HG03521 (cell line): ENCODE data around the gene SLC10A7.

Experiments
- ATAC-seq: cut with Tn5 transposase; IDR thresholded peaks from one replicate; pipeline ENCODE4 v1.9.1; 2021; ENCODE audit warnings: mild to moderate bottlenecking, moderate library complexity; ENCODE audit not compliant: unreplicated experiment

SLC10A7 gene

DNA sequence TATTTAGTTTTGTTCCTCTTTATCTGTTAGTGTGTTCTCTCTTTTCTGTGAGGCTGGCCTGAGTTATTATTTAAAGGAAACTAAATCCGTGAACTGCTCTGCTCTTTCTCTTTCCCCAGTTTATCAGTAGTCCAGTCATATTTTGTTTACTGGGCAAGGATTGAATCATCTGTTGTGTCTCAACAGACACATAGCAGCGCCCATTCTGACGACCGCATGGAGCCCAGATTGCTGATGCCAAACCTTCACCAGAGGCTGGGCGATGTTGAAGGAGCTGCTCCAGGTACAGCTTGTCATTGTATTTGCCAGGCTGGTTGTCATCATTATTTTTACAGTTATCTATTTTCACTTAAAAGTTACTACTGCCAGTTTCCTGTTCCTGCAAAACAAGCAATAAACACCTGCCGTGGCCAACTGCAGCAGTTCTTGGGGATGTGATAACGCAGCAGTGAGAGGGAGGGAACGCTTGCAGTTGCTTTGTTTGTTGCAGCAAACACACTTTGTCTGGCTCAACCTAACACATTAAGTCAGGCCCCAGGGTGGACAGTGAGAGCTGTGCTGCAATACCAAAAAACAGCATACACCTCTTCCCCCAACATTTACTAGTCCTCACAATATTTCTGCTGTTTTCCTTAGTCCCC, 297.3 kb downstream of the SLC10A7 start:
- ATAC-seq, result no peak

DNA sequence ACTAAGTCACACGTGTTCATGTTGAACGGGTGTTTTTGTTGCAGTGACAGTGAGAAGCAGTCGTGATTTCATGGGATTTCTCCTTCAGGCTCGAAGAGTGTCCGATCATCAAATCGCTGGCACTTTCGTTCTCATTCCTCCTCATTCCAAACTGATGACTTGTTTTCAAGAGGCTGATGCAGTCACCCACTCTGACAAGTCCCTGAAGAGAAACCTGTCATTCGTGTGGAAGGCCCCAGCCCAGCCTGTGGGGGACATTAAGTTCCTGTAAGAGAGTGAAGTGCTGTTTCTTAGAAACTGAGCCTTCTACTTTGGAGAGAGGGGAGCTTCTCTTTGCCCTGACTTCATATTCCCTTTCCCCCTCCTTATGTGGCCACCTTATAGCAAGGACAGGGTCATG, 299.4 kb downstream of the SLC10A7 start:
- ATAC-seq, result no peak

DNA sequence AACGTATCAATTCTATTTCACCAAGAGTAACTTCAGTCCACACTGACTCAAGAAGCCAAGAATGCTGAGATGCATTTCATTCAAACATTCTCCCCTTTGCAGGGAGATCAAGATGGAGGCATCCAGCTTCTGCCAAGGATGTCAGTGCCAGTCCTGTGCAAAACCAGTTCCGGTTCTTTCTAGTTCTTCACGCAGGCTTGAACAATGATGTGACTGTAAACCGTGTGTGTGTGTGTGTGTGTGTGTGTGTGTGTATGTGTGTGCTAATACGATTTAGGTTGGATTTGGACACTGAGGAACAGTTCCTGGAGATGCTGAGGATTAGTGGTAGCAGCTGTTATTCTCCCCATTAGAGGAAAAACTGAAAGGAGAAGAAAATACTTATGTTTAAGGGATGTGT, 307.5 kb downstream of the SLC10A7 start, which contains the start of gene REELD1:
Gene REELD1 (plus strand): TSS at position 301 of the 400 bp plus-strand sequence. CDS start 2,415 bp downstream, outside the sequence.
- ATAC-seq, result no peak

DNA sequence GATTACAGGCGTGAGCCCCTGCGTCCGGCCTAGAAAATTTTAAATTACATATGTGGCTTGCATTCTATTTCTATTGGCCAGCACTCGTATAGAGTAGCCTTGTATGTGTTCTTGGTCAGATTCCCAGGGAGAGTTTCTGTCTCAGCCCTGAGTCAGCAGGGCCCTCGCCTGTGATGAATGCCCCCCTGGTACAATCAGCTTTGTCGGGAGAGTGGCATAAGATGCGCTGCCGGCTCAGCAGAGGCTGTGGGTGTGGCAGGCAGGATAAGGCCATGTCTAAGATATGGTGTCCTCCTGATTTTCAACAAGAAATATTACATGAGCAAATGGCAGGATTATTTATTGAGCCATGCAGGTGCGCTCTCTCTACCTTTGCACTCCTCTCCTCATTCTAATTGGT, 309.0 kb downstream of the SLC10A7 start:
- no peak for ATAC-seq

DNA sequence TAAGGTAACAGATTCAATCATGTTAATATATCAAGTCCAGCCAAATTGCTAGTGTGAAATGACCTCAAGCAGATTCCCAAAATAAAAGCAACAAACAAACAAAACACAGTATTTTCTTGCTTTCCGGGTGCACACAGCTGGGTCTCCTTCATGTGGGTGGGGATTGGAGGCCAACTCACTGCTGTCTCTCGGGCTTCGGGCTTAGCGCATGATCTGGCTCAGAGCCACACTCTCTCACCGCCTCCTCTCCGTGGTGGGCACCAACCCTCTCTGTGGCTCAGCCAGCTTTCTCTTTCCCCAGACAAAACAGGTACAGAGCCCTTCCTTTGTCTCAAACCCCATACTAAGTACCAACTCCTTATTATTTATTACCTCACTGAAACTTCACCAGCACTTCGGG, 310.3 kb downstream of the SLC10A7 start:
- ATAC-seq, result no peak

DNA sequence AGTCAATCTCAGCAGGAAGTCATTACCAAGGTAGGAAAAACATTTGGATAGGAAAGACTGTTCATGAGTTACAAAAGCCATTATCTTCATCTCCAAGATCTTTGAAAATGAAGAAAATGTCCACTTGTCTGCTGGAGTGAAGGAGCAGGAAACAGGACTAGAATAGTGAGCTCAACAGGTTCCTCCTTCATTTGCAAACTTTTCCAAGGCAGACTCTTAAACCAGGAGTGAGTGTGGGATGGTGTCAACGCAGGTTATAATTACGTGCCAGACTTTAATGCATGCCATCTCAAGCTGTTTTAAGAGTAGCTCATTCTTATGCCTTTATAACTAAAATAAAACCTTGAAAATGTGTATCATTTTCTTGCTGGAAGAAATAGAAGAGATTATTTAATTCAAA, 310.9 kb downstream of the SLC10A7 start:
- no peak for ATAC-seq

DNA sequence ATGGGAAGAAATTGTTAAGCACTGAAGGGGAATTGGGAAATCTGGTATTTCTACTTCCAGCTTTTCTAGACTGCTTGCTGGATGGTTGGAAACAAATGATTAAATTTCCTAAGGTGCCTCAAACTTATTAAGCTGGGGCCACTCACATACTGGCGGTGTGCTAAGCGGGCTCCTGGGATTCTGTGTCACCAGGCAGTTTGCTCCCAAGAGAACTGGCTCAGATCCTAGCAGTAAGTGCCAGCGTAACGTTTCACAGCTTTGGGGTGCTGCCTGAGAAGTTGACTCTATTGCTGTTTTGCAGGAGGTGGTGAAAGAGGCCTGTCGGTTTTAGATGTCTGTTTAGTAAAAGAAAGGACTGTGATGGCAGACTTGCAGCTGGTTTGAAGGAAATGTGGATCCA, 314.3 kb downstream of the SLC10A7 start:
- ATAC-seq, result no peak
